Femur (tissue), 1 donor: ENCODE results near the gene OR2K2.
"Not testable (repeated sequence)": the region's sequence is repeated elsewhere in the genome, so short reads cannot be mapped to it uniquely, and the experiment has no call there.

Experiments used
- DNase-seq: peaks from one replicate; pipeline ENCODE4 v3.0.0-alpha.2; 2017

The OR2K2 gene

DNA sequence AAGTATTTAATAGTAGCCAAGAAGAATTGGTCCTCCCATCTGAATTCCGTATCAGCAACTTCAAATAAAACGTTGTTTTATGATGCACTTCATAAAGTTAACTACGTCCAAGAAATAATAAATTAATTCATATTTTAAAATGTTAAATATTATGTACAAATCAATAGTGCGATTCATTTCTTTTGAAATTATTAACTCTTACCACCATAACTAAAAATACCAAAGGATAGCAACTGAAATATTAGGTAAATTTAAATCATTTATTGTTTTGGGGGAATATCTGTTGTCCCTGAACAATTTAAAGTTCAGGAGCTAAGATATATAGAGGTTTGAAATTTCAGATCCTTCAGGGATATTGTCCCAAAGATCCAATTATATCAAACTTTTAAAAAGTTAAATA is at the start of gene OR2K2:
Gene OR2K2 (minus strand): TSS at position 101 of the 400 bp plus-strand sequence. CDS start 1,791 bp downstream, outside the sequence.
- DNase-seq, result no peak

GRCh38 chr9:111375817-111376564 is 46.0 kb upstream of the OR2K2 start:
- DNase-seq, result no peak

GRCh38 chr9:111375062-111375461 is 45.0 kb upstream of the OR2K2 start:
- no peak for DNase-seq

GRCh38 chr9:111372297-111372696 is 42.3 kb upstream of the OR2K2 start:
- no peak for DNase-seq

DNA sequence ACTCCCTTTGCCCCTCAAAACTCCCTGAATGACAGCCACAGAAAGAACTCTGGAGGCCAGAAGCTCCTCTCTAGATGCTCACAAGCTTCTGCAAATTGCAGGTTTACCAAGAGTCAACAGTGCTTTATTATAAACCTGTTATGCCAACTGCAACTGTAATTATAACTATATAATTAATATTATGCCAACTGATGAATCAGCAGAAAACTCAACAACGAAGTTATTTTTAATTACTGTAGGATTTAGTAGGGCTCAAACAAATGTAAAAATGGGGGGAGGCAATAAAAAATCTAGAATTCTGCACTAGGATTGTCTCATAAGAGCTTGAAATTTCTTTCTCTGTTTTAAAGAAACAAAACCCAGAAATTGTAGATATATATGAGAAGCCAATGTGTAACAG is 37.0 kb upstream of the OR2K2 start:
- DNase-seq, result no peak

DNA sequence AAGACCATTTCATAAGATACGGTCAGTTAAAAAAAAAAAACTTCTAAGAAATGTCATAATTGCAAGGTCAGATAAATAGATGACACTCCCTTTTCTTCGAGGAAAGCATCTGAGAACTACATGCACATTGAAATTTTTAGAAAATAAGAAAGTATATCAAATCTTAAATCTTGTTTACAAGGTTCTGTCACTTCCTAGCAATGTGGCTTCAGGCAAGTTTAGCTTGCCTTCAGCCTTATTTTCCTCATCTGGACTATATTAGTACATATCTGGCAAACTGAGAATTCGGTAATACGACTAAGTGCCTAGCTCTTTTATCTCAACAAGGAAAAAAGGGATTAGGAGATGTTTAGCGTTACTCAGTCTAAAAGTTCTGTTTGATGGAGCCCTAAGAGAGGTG is 32.5 kb upstream of the OR2K2 start:
- no peak for DNase-seq

- DNase-seq, result no peak
These were observed 30.9 kb upstream of the OR2K2 start for GRCh38 chr9:111360881-111361280.

DNA sequence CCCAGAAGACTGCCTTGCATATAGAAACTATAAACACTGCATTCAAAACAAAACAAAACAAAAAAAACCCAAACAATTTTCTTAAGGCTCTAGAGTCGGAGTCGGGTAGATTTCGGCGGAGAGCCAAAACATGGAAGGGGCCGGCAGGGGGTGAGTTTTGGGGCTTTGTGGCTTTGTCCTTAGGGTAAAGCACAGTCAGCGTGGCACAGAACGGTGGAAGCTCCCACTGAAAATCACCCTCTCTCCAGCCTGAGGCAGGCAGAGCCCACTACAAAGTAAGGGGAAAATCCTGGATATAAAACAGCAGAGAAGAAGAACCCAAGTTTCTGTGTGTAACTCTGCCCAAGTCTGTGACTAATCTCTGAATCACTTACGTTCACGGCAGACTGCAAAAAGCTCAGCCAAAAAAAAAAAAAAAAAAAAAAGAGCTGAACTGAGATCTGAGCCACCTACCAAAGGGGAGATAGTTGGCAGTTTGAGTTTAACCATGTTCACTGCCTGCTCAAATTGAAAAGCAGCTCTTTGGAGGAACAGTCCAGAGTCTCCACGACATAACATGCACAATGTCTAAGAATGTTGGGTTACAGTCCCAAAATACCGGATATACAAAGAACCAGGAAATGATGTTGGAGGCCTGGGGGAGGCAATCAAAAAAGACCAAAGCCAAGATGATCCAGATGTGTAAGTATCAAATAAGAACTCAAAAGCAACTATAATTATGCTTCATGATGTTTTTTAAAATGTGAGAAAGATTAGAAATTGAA is 26.6 kb upstream of the OR2K2 start:
- peak; percentile 45 for DNase-seq

- no peak for DNase-seq
These were observed 22.5 kb upstream of the OR2K2 start for GRCh38 chr9:111352545-111352944.

GRCh38 chr9:111350556-111350955 is 20.5 kb upstream of the OR2K2 start:
- no peak for DNase-seq

DNA sequence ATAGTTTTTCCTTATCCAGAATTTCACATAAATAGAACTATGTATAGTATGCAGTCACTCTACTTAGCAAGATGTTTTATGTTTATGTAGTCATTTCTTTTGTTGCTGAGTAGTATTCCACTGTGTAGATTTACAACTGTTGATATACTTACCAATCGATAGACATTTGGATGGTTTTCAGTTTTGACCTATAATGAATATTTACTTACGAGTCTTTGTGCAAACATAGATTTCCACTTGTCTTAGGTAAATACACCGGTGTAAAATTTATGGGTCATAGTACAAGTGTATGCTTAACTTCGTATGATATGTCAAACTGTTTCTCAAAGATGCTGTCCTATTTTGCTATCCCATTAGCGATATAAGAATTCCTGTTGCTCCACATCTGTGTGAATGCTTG is 19.7 kb upstream of the OR2K2 start:
- no peak for DNase-seq

DNA sequence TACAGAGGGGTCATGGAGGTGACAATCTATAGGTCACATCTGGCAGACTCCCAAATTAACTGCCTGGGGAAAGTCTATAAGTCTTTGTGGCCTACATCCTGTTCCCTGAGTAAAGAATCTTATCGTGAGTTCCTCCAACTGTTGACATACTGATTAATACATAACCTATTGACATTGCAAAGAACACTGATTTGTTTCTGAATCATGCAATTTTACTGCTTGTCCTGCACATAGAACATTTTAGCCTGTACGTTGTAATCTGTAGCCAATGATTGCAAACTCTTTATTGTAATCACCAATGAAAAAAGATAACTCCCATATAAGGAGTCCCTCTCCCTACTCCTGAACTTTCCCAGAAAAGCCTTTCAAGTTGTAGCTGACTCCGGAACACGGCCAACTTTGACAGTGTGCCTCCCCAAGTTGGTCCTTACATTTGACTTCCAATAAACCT is 18.8 kb upstream of the OR2K2 start:
- DNase-seq, result no peak

DNA sequence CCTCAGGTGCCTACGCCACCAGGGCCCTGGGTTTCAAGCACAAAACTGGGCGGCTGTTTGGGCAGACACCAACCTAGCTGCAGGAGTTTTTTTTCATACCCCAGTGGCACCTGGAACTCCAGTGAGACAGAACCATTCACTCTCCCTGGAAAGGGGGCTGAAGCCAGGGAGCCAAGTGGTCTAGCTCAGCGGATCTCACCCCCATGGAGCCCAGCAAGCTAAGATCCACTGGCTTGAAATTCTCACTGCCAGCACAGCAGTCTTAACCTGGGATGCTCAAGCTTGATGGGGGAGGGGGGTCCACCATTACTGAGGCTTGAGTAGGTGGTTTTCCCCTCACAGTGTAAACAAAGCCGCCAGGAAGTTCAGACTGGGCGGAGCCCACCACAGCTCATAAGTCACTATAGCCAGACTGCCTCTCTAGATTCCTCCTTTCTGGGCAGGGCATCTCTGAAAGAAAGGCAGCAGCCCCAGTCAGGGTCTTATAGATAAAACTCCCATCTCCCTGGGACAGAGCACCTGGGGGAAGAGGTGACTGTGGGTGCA is 4.4 kb upstream of the OR2K2 start:
- not testable (repeated sequence) for DNase-seq

GRCh38 chr9:111320631-111321030 is 9.4 kb downstream of the OR2K2 start:
- no peak for DNase-seq

- no peak for DNase-seq
These were observed 13.2 kb downstream of the OR2K2 start for GRCh38 chr9:111316796-111317195.

- DNase-seq, result no peak
These were observed 24.1 kb downstream of the OR2K2 start for GRCh38 chr9:111305914-111306313.

DNA sequence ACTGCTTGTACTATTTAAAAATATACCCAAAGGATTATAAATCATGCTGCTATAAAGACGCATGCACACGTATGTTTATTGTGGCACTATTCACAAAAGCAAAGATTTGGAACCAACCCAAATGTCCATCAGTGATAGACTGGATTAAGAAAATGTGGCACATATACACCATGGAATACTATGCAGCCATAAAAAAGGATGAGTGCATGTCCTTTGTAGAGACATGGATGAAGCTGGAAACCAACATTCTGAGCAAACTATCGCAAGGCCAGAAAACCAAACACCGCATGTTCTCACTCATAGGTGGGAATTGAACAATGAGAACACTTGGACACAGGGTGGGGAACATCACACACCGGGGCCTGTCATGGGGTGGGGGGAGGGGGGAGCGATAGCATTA is 26.0 kb downstream of the OR2K2 start:
- DNase-seq, result not testable (repeated sequence)

- no peak for DNase-seq
These were observed 28.8 kb downstream of the OR2K2 start for GRCh38 chr9:111301195-111301594.

GRCh38 chr9:111300140-111300735 is 29.8 kb downstream of the OR2K2 start:
- no peak for DNase-seq

- not testable (repeated sequence) for DNase-seq
These were observed 30.4 kb downstream of the OR2K2 start for GRCh38 chr9:111299599-111299966.

DNA sequence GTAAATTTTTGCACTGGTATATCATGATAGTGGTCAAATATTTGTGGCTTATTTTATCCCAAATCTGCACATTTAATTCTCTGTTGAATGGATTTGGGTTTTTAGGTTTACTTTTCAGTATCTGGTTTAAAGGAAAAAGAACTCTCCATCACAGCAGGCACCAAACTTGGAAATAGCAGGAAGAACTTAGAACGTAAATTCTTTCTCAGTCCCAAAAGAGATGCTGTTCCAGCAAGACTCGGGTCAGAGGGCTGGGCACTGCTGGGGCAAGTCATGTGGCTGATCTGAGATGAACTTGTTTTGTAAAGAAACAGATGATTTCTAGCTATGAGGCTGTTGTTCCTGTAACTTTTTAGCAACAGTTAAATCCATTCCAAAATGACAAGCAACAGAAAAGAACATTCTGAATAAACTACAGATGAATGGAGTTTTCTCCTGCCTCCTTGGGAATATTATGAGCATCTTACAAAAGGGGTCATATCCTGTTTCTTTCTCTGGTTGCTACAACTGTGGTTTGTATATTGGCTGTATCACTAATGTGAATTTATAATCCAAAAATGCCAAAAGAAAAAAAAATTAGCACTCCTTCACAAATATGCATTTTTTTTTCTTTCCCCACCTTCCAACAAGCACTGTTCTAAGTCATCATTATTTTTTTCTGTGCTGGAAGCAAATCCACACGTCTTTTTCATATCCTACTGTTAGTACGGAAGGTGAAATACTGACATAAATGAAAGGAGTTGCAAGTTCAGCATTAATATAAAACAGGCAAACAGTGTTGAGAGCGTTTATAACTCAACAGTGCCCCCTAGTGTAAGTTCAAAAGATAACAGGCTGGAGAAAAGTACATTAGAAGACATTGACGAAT is 31.1 kb downstream of the OR2K2 start:
- peak; percentile 61 for DNase-seq

GRCh38 chr9:111298111-111298510 is 31.9 kb downstream of the OR2K2 start:
- no peak for DNase-seq
